ENCODE data around the gene CIRBP. TPM values are rescaled to one million over a fixed set of nuclear protein-coding genes. Genes with fewer than 3 reads are reported as not detected.

CIRBP gene
- total RNA-seq, 1 experiment from 2014 or later, result 287 TPM

GRCh38 chr19:1284293-1284978 is 15.3 kb downstream of the CIRBP start:
- Histone ChIP-seq H3K4me1 (ENCODE audit: insufficient read depth, low read length, poor library complexity, severe bottlenecking) (peaks cover 7% of the 10 kb centered on the region), H3K9me3 (ENCODE audit: low read depth, low read length, poor library complexity, severe bottlenecking) (no peaks in the 10 kb centered on the region), H3K27me3 (replicated peaks; ENCODE audit: insufficient read depth, low read depth, low read length, poor library complexity) (peaks cover 33% of the 10 kb centered on the region), H3K27ac (ENCODE audit: low read depth, low read length, poor library complexity, severe bottlenecking) (no peak overlapping the region), H3K36me3 (ENCODE audit: insufficient read depth, low read length, poor library complexity, severe bottlenecking) (peaks cover 2% of the 10 kb centered on the region), H3K4me3 (ENCODE audit: low read depth, low read length, poor library complexity, severe bottlenecking) (no peak overlapping the region)
- CTCF ChIA-PET, result no interaction called here
- no TSS peak for BruUV-seq (replicated peaks)
- TF ChIP-seq CTCF (conservative IDR thresholded peaks at IDR 0.05; ENCODE audit: low read depth, low read length) (no peak), EZH2 (IDR thresholded peaks at IDR 0.05; ENCODE audit: borderline replicate concordance, low read depth, low read length, poor library complexity, severe bottlenecking) (no peak)
- POLR2A ChIA-PET (ENCODE audit: low non-redundant PET), result no interaction called here
- no peak for DNase-seq (ENCODE audit: low spot score)
- intact Hi-C loops (cut with micrococcal nuclease; ENCODE audit: unreplicated experiment), result no loop called here

GRCh38 chr19:1284979-1285736 is 16.0 kb downstream of the CIRBP start:
- ChIA-PET CTCF (no interaction called here), POLR2A (ENCODE audit: low non-redundant PET) (no interaction called here)
- intact Hi-C loops (cut with micrococcal nuclease; ENCODE audit: unreplicated experiment), result no loop called here
- Histone ChIP-seq H3K27ac (ENCODE audit: low read depth, low read length, poor library complexity, severe bottlenecking) (no peak overlapping the region), H3K36me3 (ENCODE audit: insufficient read depth, low read length, poor library complexity, severe bottlenecking) (no peaks in the 10 kb centered on the region), H3K4me3 (ENCODE audit: low read depth, low read length, poor library complexity, severe bottlenecking) (peak overlapping the region; percentile 15), H3K4me1 (ENCODE audit: insufficient read depth, low read length, poor library complexity, severe bottlenecking) (peaks cover 7% of the 10 kb centered on the region), H3K9me3 (ENCODE audit: low read depth, low read length, poor library complexity, severe bottlenecking) (no peaks in the 10 kb centered on the region), H3K27me3 (replicated peaks; ENCODE audit: insufficient read depth, low read depth, low read length, poor library complexity) (peaks cover 33% of the 10 kb centered on the region)
- TF ChIP-seq EZH2 (IDR thresholded peaks at IDR 0.05; ENCODE audit: borderline replicate concordance, low read depth, low read length, poor library complexity, severe bottlenecking), result peak; percentile 53
- TF ChIP-seq CTCF (conservative IDR thresholded peaks at IDR 0.05; ENCODE audit: low read depth, low read length), result no peak
- no TSS peak for BruUV-seq (replicated peaks)
- DNase-seq (ENCODE audit: low spot score), result no peak

DNA sequence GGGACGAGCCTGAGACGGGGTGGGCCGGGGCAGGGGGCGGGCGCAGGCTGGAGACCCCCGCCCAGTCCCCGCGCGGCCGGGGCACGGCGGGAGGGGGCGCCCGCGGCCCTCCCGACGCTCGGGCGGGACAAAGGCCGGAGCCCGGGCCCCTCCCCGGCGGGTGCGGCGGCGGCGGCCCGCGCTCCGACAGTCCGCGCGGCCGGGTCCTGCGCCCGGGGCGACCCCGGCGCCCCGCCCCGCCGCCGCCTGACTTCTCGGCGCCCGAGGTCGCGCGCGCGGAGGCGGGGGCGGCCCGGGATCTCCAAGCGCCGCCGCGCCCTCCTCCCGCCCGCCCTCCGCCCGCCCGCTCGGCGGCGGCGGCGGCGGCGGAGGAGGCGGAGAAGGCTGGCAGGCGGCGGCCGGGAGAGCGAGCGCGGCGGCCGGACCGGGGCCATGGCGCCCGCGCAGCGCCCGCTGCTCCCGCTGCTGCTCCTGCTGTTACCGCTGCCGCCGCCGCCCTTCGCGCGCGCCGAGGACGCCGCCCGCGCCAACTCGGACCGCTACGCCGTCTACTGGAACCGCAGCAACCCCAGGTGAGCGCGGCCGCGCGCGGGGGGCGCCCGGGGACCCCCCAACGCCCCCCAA is 16.7 kb downstream of the CIRBP start, which contains the start of gene EFNA2:
EFNA2 (plus strand) TSS at position 137 of the 624 bp plus-strand sequence; CDS start at position 433, 296 bp downstream.
- Histone ChIP-seq H3K4me3 (ENCODE audit: low read depth, low read length, poor library complexity, severe bottlenecking) (peak within 1 kb of the TSS; percentile 41), H3K27ac (ENCODE audit: low read depth, low read length, poor library complexity, severe bottlenecking) (no peak within 1 kb of the TSS), H3K4me1 (ENCODE audit: insufficient read depth, low read length, poor library complexity, severe bottlenecking) (peaks cover 7% of the 10 kb centered on the region), H3K36me3 (ENCODE audit: insufficient read depth, low read length, poor library complexity, severe bottlenecking) (no peaks in the 10 kb centered on the region), H3K9me3 (ENCODE audit: low read depth, low read length, poor library complexity, severe bottlenecking) (no peaks in the 10 kb centered on the region), H3K27me3 (replicated peaks; ENCODE audit: insufficient read depth, low read depth, low read length, poor library complexity) (peaks cover 33% of the 10 kb centered on the region)
- POLR2A ChIA-PET (ENCODE audit: low non-redundant PET), result no interaction called here
- no peak for DNase-seq (ENCODE audit: low spot score)
- CTCF ChIA-PET, result no interaction called here
- intact Hi-C loops (cut with micrococcal nuclease; ENCODE audit: unreplicated experiment), result no loop called here
- no TSS peak for BruUV-seq (replicated peaks)
- TF ChIP-seq EZH2 (IDR thresholded peaks at IDR 0.05; ENCODE audit: borderline replicate concordance, low read depth, low read length, poor library complexity, severe bottlenecking) (no peak), CTCF (conservative IDR thresholded peaks at IDR 0.05; ENCODE audit: low read depth, low read length) (no peak)

All from A673 (cell line).